GM18951 (cell line): ENCODE measurements around the gene IST1.

ENCODE experiments used
- POLR2A ChIP-seq: IDR thresholded peaks from 4 replicates; pipeline ENCODE4 v1.6.1; 2011; ENCODE audit warnings: mild to moderate bottlenecking; ENCODE audit not compliant: insufficient read length, insufficient read depth; ENCODE audit errors: extremely low read depth
- in situ Hi-C: fragments of 300-500 bp; cut with MboI; formaldehyde crosslinking; loops from one replicate; pipeline ENCODE4 v1.12.0; 2022; ENCODE audit warnings: low sequenced_read_pairs, mixed read lengths, inconsistent platforms; ENCODE audit not compliant: unreplicated experiment

The IST1 gene

DNA sequence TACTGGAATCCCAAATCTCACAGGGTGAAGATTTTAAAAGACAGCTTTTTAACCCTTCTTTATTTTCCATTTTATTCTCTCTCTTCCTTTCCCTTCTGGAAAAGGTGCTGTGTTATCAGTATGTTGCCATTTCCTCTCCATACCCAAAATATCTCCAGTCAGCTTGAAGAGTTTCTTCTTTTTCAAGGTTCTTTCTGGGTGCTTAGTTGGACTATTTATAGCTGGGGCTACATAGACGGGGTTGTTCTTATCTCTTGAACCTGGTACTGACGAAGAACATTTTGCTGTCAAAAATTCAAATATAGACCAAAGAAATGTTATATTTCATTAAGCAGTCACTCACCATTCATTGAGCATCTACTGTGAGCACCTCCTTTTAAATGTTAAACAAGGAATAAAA is 48.6 kb downstream of the IST1 start:
- TF ChIP-seq POLR2A: no peak

DNA sequence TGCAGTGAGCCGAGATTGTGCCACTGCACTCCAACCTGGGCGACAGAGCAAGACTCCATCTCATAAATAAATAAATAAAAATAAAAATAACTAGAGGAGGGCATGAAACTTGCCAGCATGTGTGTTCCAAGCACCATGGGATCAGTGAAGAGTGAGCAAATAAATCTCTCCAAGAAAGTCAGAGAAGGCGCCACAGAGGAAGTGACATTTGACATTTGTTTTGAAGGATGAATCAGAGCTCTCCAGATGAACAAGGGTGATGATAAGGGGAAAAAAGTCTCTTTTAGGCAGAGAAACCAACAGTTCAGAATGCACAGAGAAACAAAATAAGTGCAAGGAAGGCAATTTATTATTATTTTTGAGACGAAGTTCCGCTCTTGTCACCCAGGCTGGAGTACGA is 50.3 kb downstream of the IST1 start:
- no peak for TF ChIP-seq POLR2A
- in situ Hi-C loops: no loop called here

More for the DNA sequence above, 48.6 kb downstream of the IST1 start:
- in situ Hi-C loops: no loop called here

DNA sequence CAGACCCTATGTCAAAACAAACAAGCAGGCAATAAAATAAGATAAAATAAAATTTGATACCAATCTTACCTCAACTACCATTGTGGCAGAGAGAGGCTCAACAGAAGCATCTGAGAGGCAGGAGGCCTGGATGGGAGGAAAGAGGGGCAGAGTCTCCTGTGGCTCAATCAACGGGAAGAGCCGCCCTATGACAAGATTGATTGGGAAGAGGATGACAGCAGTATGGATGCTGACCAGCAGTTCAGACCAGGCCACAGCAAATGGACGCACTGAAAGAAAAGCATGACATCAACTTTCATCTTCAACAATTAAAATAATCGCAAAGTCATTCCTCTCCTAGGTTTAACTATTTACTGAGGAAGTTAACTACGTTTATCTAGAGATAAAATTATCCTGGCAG is 57.5 kb downstream of the IST1 start:
- no peak for TF ChIP-seq POLR2A
- in situ Hi-C loops: no loop called here

DNA sequence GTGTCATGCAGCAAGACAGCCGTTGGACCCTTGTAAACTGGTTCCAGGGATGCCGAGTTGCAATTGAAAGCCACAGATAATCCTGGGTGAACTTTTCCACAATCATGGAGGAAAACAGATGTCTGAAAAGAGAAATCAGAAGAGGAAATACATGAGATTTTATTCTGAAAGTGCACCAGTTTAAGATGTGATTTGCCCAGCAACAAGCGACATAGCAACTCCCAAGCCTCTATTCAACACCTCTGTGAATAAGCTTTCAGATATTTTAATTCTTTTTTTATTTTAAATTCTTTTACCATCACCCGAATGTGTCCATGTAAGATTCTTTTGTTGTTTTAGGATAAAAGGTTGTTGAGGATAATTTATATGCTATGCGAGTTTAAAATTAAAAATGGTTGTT is 58.8 kb downstream of the IST1 start:
- no peak for TF ChIP-seq POLR2A
- in situ Hi-C loops: no loop called here

DNA sequence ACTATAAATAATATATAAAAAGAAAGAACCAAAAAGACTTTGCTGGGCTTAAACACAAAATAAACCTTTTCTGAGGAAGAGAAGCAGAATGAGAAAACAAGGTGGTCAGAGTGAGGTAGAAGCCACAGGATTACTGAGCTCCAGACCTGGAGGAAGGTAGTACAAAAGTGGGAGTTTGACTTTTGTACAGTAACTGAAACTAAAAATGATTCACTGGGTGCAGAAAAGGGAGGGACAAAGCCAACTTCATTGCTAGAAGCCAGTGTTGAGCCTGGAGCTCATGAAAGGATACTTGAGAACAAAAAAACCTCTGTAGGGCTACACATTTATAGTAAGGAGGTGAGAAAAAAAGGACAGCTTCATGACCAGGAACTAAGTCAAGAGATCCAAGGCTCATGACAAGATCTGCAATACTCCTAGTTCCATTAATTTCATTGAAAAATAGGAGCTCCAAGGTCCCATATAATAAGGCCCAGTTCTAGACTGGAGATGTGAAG is 59.4 kb downstream of the IST1 start:
- TF ChIP-seq POLR2A: no peak

DNA sequence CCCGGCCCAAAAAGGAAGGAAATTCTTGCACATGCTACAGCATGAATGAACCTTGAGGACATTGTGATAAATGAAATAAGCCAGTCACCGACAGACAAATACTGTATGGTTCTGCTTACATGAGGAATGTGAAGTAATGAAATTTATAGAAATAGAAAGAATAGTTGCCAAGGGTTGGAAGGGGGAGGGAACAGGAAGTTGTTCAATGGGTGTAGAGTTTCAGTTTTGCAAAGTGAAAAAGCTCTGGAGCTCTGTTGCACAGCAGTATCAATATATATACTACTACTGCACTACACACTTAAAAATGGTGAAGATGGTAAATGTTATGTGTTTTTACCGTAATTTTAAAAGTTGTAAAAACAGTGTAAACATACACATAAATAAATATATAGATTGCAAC is 61.2 kb downstream of the IST1 start:
- no peak for TF ChIP-seq POLR2A
- in situ Hi-C loops: no loop called here

More for the DNA sequence above, 59.4 kb downstream of the IST1 start:
- in situ Hi-C loops: no loop called here

DNA sequence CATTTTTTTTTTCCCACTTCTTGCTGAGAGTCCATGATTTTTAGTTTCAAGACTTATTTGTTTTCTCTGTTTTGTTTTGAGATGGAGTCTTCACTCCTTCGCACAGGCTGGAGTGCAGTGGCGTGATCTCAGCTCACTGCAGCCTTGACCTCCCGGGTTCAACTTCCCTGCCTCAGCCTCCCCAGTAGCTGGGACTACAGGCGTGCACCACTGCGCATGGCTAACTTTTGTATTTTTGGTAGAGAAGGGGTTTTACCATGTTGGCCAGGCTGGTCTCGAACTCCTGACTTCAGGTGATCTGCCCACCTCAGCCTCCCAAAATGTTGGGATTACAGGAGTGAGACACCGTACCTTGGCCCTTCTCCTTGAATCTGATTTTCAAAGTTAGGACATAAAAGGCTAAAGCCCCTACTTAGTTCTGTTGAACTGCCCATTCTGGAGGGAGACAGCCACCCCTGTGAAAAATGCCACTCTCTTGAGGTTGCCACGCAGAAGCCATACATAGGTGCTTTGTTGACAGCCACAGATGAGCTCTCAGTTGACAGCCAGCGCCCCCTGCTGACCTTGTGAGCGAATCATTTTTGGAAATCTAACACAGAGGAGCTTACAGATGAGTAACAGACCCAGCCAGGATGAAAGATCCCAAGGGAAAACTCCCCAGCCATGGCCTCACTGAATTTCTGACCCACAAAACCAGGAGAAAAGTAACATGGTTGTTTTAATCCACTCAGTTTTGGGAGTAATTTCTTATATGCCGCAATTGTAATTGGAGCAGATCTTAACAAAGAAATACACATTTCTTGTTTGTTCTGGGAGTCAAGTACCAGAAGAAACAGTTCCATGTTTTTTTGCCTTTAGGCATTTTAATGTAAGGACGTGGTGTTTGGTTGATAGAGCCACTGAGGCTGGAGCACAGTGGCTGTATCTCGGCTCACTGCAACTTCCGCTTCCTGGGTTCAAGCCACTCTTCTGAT is 66.0 kb downstream of the IST1 start:
- TF ChIP-seq POLR2A: no peak
- in situ Hi-C loops: no loop called here

DNA sequence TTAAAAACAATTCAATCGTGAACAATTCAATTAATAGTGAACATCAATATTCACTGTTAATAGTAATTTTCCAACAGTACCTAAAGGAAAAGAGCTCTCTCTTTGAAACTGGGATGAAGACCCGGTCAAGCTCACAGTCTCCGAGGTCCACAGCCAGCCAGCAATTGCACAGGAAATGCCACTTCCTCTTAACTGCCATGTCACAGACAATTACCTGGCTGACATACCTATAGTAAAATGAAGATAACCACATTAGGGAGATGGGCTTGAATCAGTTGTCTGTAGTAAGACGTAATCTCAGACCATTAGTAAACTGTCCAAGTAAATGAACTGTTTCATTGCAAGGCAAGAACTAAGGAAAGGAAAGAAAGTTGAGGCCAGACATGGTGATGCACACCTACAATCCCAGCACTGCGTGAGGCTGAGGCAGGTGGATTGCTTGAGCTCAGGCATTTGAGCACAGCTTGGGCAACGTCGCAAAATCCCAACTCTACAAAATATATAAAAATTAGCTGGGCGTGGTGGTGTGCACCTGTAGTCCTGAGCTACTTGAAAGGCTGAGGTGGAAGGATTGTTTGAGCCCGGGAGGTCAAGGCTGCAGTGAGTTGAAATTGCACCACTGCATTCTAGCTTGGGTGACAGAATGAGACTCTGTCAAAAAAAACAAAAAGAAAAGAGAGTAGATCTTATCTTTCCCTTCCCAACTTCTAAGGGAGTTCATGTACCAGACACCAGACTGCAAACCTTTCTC is 68.0 kb downstream of the IST1 start:
- in situ Hi-C loops: no loop called here

DNA sequence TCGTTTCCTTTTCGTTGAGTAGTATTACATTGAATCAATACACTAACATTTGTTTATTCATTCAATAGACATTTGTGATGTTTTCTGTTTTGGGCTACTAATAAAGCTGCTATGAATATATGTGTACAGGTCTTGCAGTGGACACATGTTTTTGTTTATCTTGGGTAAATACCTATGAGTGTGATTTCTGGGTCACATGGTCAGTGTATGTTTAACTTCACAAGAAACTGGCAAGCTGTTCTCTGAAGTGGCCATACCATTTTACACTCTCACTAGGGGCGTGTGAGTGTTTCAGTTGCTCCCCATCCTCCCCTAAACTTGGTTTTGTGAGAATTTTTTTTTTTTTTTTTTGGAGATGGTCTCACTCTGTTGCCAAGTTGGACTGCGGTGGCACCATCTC is 69.9 kb downstream of the IST1 start:
- in situ Hi-C loops: no loop called here
- no peak for TF ChIP-seq POLR2A

More for the DNA sequence above, 68.0 kb downstream of the IST1 start:
- TF ChIP-seq POLR2A: no peak

DNA sequence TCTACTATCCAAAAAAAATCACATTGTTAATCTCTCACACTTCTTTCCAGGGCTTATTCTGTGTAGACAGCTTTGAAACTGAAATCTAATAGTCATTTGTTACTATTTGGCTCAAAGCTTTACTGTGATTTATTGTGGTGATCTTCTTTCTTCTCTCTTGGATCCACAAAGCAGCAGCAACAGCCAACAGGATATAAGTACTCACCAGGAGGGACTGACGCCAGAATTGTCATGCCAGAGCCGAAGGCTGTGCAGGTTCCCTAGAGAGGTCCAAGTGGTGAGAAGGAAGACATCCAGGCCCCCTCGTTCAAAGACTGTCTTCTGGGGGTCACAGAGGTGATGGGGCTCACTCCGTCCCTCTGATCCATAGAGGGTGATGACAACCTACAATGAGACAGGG is 71.6 kb downstream of the IST1 start:
- in situ Hi-C loops: no loop called here
- TF ChIP-seq POLR2A: no peak

DNA sequence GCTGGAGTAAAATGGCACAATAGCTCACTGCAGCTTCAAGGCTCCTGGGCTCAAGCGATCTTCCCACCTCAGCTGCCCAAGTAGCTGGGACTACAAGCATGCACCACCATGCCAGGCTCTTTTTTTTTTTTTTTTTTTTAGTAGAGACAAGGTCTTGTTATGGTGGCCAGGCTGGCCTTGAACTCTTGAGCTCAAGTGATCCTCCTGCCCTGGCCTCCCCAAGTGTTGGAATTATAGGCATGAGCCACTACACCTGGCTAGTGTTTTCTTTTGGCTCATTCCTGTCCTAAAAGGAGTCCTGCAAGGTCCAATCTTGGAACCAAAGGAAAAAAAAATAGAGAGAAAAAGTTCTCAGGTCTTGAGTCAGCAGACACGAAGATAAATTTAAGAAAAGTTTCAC is 74.0 kb downstream of the IST1 start:
- TF ChIP-seq POLR2A: no peak
- in situ Hi-C loops: no loop called here

DNA sequence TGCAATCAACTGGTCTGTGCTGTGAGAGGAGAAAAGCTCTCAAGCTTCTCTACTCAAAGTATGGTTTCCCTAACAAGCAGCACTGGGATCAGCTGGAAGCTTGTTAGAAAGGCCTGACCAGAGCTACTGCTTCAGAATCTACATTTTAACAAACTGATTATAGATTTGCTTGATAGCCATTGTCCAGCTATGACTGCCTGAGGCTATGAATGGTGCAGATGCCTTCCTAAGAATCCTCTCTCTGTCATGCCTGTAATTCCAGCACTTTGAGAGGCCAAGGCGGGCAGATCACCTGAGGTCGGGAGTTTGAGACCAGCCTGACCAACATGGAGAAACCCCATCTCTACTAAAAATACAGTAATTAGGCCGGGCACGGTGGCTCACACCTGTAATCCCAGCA is 76.2 kb downstream of the IST1 start:
- in situ Hi-C loops: no loop called here
- no peak for TF ChIP-seq POLR2A

DNA sequence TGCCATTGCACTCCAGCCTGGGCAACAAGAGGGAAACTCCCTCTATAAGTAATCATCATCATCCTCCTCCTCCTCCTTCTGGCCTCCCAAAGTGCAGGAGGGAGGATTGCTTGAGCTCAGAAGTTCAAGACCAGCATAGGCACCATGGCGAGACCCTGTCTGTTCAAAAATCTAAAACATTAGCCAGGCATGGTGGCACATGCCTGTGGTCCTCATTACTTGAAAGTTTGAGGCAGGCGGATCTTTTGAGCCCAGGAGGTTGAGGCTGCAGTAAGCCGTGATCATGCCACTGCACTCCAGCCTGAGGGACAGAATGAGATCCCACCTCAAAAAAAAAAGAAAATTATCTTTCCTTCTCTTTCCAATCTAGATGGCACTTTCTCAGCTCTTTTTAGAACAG is 77.0 kb downstream of the IST1 start:
- in situ Hi-C loops: no loop called here
- no peak for TF ChIP-seq POLR2A
